Measurements from ENCODE around the gene RAB11FIP4.

DNA sequence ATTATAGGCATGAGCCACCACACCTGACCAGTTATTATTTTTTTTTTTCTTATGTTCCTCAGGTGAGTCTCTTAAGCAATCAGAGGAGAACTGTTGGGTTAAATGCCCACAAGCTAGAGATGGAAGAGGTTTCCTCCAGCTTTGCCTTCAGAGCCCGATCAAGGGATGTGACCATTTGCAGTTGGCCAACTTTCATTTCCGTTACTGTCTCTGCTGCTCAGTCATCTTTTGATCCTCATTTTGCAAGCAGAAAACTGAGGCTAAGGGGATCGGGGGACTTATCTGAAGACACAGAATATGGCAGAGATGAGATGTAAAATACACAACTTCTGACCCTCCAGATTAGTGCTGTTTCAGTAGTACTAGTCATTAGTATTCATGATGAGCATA lies 188.8 kb downstream of the RAB11FIP4 start:
- no peak for TF ChIP-seq POLR2AphosphoS5 (IDR thresholded peaks at IDR 0.05; ENCODE audit: borderline replicate concordance, low read depth, low read length)
- TF ChIP-seq EZH2 (IDR thresholded peaks at IDR 0.05): no peak
- no peak for TF ChIP-seq FOXP2 (optimal IDR thresholded peaks at IDR 0.05; ENCODE audit: control extremely low read depth, extremely low read length, insufficient read depth)

Measured in SK-N-MC (cell line).